AG08396 (cell line): ENCODE measurements around the gene LRRC27.

ENCODE experiments used
- DNase-seq: peaks from one replicate; pipeline ENCODE4 v3.0.0; 2012; ENCODE audit warnings: low spot score, mixed read lengths

LRRC27 gene

GRCh38 chr10:132390921-132391675 lies 59.1 kb downstream of the LRRC27 start:
- no peak for DNase-seq

GRCh38 chr10:132391676-132392020 lies 59.7 kb downstream of the LRRC27 start:
- DNase-seq, result no peak

GRCh38 chr10:132392184-132392800 lies 60.3 kb downstream of the LRRC27 start:
- DNase-seq, result no peak

- peak; percentile 66 for DNase-seq
Measured at GRCh38 chr10:132392811-132393694, 61.1 kb downstream of the LRRC27 start.

GRCh38 chr10:132393695-132394181 lies 61.7 kb downstream of the LRRC27 start:
- no peak for DNase-seq

GRCh38 chr10:132394201-132394811 lies 62.3 kb downstream of the LRRC27 start:
- DNase-seq, result no peak

GRCh38 chr10:132394936-132395703 lies 63.1 kb downstream of the LRRC27 start:
- DNase-seq, result no peak

- no peak for DNase-seq
Measured at GRCh38 chr10:132395704-132396493, 63.9 kb downstream of the LRRC27 start.

- peak; percentile 89 for DNase-seq
Measured at GRCh38 chr10:132396494-132397035, 64.6 kb downstream of the LRRC27 start.

- peak; percentile 88 for DNase-seq
Measured at GRCh38 chr10:132397036-132397541, 65.1 kb downstream of the LRRC27 start, which contains the start of gene PWWP2B. PWWP2B (plus strand) TSS chr10:132397200; CDS start chr10:132397227, 27 bp downstream.

- peak; percentile 83 for DNase-seq
Measured at GRCh38 chr10:132397671-132398565, 65.9 kb downstream of the LRRC27 start.

- no peak for DNase-seq
Measured at GRCh38 chr10:132398566-132398991, 66.6 kb downstream of the LRRC27 start.

GRCh38 chr10:132399117-132400035 lies 67.4 kb downstream of the LRRC27 start:
- no peak for DNase-seq

- no peak for DNase-seq
Measured at GRCh38 chr10:132400041-132400546, 68.1 kb downstream of the LRRC27 start.

GRCh38 chr10:132400547-132401151 lies 68.7 kb downstream of the LRRC27 start:
- no peak for DNase-seq

GRCh38 chr10:132401401-132402118 lies 69.6 kb downstream of the LRRC27 start:
- no peak for DNase-seq
